GM19328 (cell line): ENCODE results near the gene ZNF345.

Experiments
- ATAC-seq: cut with Tn5 transposase; IDR thresholded peaks from one replicate; pipeline ENCODE4 v1.9.1; 2021; ENCODE audit warnings: mild to moderate bottlenecking, moderate library complexity; ENCODE audit not compliant: unreplicated experiment

The ZNF345 gene

DNA sequence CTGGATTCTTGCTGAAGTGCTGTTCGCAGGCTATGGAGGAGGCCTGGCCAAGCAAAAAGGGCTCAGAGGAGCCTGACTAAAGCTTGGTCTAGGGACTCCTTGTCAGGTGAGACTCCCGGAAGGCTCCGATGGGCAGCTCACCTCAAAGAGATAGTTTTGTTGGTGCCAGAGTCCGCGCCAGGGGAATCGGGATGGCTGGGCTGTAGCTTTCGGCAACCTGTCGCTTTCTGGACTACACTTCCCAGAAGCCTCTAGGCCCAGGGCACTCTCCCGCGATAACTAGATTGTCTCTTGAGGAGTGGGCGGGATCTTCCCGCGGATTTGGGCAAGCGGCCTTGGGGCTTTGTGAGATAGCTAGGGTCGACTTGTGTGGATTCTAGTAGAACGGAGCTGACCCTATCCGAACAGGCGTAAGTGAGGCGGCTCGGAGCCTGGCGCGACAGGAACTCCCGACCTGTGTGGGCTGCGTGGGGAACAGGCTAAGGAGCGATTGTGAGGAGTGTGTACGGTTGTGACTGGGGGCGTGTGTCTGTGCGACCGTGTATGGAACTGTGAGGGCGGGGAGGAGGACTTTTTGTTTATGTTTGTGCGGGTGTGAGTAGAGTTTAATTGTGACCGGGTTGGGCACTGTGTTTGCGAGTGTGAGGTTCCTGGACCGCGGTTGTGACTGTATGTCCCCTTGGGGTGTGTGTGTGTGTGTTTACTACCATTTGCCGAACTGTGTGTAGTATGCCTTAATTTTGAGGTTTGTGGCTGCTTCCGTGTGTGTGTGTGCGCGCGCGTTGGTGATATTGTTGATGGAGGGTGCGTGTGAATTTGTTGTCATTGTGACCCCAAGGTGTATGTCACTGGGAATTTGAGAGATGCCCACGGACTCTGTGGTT lies at the start of gene ZNF345:
Gene ZNF345, plus strand, starts transcription at position 318 of the 884 bp plus-strand sequence. CDS start 25,955 bp downstream, outside the sequence.
- ATAC-seq: peak; percentile 62

- ATAC-seq: no peak
Observed at GRCh38 chr19:36805364-36805763, 45.3 kb upstream of the ZNF345 start.

- no peak for ATAC-seq
Observed at GRCh38 chr19:36807029-36807428, 43.6 kb upstream of the ZNF345 start.

GRCh38 chr19:36819130-36819630 lies 31.5 kb upstream of the ZNF345 start:
- ATAC-seq: no peak

DNA sequence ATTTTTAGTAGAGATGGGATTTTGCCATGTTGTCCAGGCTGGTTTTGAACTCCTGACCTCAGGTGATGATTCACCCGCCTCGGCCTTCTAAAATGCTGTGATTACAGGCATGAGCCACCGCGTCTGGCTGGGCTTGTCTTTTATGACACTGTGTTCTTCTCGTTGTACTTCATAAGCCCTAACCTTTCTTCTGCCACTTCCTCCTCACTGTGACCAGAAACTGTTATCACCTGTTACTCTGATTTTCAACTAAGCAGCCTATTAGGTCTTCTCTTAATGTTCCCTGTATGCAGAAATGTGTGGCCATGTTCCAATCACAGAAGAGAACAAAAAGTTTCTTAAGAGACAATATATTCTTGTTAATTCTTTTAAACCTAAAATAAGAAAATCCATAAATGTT lies 28.9 kb upstream of the ZNF345 start:
- ATAC-seq: no peak

- ATAC-seq: no peak
Observed at GRCh38 chr19:36833430-36833829, 17.2 kb upstream of the ZNF345 start.

DNA sequence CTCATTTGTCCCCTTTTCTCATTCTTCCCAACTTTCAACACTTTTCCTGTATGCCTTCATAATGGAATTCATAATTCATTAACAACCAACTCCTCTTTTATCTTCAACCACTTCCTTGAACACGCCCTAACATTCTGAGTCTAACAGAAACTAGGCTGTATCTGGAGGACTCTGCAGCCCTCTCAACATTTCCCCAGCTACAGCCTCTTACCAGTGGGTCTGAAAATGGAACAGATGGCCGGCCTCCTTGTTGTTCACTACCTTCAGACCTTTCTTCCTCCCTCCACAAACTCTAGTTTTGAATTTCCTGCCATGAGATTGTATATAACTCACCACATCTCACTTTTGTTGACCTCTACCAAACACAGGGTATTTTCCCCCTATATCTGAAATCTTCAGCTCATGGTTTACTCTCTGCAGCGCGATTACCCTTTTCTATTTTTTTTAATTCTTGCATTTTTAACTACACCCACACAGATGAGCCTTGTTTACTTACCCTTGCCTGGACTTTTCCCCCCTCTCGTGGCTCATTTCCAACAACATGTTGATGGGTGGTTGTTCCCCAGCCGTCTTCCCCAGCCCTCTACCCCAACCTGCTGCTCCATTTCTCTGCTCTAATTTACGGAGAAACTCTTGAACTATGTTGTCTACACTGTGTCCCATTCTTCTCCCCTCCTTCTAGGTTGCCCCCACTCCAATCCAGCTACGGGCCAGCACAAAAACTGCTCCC lies 13.3 kb upstream of the ZNF345 start:
- no peak for ATAC-seq

- peak; percentile 91 for ATAC-seq
Observed at GRCh38 chr19:36837906-36838783, 12.5 kb upstream of the ZNF345 start, which contains the start of gene ZNF790. ZNF790 (minus strand) TSS chr19:36838387; CDS start chr19:36825619, 12,768 bp downstream.

DNA sequence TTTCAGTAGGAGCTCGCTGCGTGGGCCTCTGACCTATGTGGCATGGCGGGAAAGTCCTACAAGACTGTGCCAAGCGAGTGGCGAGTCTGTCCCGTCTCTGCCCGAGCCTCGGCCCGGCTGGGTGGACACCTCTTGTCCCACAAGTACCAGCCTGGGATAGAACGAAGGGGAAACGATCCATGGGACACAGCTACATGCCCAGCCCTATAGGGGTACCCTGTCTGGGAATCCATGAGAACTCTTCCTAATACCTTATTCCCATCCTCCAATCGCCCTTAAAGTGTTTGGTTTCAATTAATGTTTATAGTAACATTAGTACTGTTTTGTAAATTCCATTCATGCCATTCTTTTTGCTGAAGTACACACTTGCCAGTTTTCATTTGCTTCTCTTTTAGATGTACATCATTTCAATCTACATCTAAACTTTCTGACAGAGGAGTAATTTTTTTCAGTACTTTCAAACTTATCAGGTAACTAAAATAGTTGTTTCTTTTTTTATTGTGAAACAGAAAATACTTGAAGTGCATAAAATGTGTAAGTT lies 11.8 kb upstream of the ZNF345 start:
- ATAC-seq: no peak

GRCh38 chr19:36847968-36848367 lies 2.7 kb upstream of the ZNF345 start:
- ATAC-seq: no peak

- ATAC-seq: peak; percentile 79
Observed at GRCh38 chr19:36849701-36850558, 746 bp upstream of the ZNF345 start.

DNA sequence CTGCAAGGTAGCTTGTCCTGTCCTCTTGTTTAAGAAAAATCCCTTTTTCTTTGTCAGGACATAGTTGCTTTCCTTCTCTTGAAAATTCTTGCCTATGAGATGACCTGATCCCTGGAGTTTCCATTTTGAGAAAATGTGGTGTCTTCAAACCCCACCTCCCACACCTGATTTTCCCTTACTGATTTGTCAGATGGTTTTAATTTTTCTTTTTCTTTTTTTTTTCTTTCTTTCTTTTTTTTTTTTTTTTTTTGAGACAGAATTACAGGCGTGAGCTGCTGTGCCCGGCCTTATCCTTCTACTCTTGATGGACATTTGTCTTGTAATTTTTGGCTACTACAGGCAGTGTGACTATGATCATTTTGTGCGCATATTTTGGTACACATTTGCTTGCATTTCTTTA lies 1.2 kb downstream of the ZNF345 start:
- no peak for ATAC-seq

DNA sequence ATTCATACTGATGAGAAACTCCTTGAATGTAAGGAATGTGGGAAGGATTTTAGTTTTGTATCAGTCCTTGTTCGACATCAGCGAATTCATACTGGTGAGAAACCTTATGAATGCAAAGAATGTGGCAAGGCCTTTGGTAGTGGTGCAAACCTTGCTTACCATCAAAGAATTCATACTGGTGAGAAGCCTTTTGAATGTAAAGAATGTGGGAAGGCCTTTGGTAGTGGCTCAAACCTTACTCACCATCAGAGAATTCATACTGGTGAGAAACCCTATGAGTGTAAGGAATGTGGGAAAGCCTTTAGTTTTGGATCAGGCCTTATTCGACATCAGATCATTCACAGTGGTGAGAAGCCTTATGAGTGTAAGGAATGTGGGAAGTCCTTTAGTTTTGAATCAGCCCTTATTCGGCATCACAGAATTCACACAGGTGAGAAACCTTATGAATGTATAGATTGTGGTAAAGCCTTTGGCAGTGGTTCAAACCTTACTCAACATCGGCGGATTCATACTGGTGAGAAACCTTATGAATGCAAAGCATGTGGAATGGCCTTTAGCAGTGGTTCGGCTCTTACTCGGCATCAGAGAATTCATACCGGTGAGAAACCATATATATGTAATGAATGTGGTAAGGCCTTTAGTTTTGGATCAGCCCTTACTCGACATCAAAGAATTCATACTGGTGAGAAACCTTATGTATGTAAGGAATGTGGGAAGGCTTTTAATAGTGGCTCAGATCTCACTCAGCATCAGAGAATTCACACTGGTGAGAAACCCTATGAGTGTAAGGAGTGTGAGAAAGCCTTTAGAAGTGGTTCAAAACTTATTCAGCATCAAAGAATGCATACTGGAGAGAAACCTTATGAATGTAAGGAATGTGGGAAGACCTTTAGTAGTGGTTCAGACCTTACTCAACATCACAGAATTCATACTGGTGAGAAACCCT lies 26.6 kb downstream of the ZNF345 start:
- ATAC-seq: no peak

- no peak for ATAC-seq
Observed at GRCh38 chr19:36891768-36892357, 41.2 kb downstream of the ZNF345 start.

DNA sequence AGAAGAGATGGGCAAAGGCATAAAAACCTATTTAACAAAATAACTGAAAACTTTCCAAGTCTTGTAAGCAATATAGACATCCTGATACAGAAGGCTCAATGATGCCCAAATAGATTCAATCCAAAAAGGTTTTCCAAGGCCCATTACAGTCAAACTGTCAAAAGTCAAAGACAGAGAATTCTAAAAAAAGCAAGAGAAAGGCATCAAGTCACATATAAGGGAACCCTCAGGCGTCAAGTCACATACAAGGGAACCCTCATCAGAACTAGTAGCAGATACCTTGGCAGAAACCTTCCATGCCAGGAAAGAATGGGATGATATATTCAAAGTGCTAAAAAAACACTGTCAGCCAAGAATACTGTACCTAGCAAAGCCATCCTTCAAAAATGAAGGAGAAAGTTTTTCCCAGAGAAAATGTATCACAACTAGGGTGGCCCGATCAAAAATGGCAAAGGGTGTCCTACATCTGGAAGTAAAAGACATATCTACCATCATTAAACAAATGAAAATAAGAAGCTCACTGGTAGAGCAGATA lies 44.2 kb downstream of the ZNF345 start:
- ATAC-seq: no peak

DNA sequence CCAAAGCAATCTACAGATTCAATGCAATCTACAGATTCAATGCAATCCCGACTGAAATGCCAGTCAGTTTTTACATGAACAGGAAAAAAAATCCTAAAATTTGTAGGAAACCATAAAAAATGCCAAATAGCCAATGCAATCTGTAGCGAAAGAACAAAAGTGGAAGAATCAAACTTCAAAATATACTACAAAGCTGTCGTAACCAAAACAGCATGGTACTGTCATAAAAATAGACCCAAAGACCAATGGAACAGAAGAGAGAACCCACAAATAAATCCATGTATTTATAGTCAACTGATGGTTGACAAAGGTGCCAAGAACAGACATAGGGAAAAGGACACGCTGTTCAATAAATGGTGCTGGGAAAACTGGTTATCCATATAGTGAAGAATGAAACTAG lies 47.7 kb downstream of the ZNF345 start:
- no peak for ATAC-seq

GRCh38 chr19:36915992-36916830 lies 65.5 kb downstream of the ZNF345 start, which contains the start of the genes ZNF568 and ZNF829:
ZNF568 (plus strand) TSS chr19:36916332; CDS start chr19:36922771, 6,439 bp downstream.
ZNF829 (minus strand) TSS chr19:36916291; CDS start chr19:36915167, 1,124 bp downstream.
- peak; percentile 60 for ATAC-seq
